BLaER1 treated with 17β-estradiol and CSF1 and Interleukin-3, amounts not matched to agents 10 nM and 100 nM (cell line): ENCODE data around the gene IL3RA.
"Not testable (repeated sequence)": the region's sequence is repeated elsewhere in the genome, so short reads cannot be mapped to it uniquely, and the experiment has no call there.

ENCODE experiments used
- H3K27ac ChIP-seq, 11 experiments: shearing (Covaris generic); formaldehyde crosslinking; 2 replicates each; pipeline ENCODE4 v1.8.1; 2022
- H3K27me3 ChIP-seq, 11 experiments: shearing (Covaris generic); formaldehyde crosslinking; 2 replicates each; pipeline ENCODE4 v1.8.1; 2022
- H3K36me3 ChIP-seq, 11 experiments: shearing (Covaris generic); formaldehyde crosslinking; 2 replicates each; pipeline ENCODE4 v1.8.1; 2022
- H3K4me1 ChIP-seq, 10 experiments: shearing (Covaris generic); formaldehyde crosslinking; 2 replicates each; pipeline ENCODE4 v1.8.1; 2022
- H3K4me2 ChIP-seq, 11 experiments: shearing (Covaris generic); formaldehyde crosslinking; 2 replicates each; pipeline ENCODE4 v1.8.1; 2022
- H3K4me3 ChIP-seq, 10 experiments: shearing (Covaris generic); formaldehyde crosslinking; 2 replicates each; pipeline ENCODE4 v1.8.1; 2022
- H3K9ac ChIP-seq, 11 experiments: shearing (Covaris generic); formaldehyde crosslinking; 2 replicates each; pipeline ENCODE4 v1.8.1; 2022
- H3K9me3 ChIP-seq, 11 experiments: shearing (Covaris generic); formaldehyde crosslinking; replicated peaks in 1 of 11; 2 replicates each; pipeline ENCODE4 v1.8.1; 2022
- H4K20me1 ChIP-seq, 11 experiments: shearing (Covaris generic); formaldehyde crosslinking; 2 replicates each; pipeline ENCODE4 v1.8.1; 2022
- Cebpa-rat ChIP-seq, 11 experiments: shearing (Covaris generic); IDR thresholded peaks; 2 replicates each; pipeline ENCODE4 v1.8.1; 2022

Gene IL3RA

GRCh38 chrX:1336331-1336943, at the start of gene IL3RA:
Gene IL3RA (plus strand): TSS chrX:1336785. CDS start chrX:1341766, 4,981 bp downstream.
- H3K4me3 ChIP-seq: peak within 1 kb of the TSS; percentile 59 to 82 (median 76)
- H3K4me2 ChIP-seq: peak within 1 kb of the TSS; percentile 70 to 90 (median 82)
- H4K20me1 ChIP-seq: peaks cover 0 to 31% (median 14%) of the 10 kb centered on the region in 11 experiments; a peak in 15 of 22 replicates
- peaks cover 2 to 43% (median 37%) of the 10 kb centered on the region in 11 experiments; a peak in 21 of 22 replicates for H3K36me3 ChIP-seq
- TF ChIP-seq Cebpa-rat (IDR thresholded peaks at IDR 0.05): peak; percentile 75 to 95 (median 93)
- H3K27me3 ChIP-seq: no peaks in the 10 kb centered on the region
- H3K9me3 ChIP-seq: peaks cover 11 to 52% (median 16%) of the 10 kb centered on the region in 11 experiments
- peaks cover 45 to 69% (median 63%) of the 10 kb centered on the region in 10 experiments for H3K4me1 ChIP-seq
- peak within 1 kb of the TSS; percentile 84 to 96 (median 93) for H3K27ac ChIP-seq
- H3K9ac ChIP-seq: peak within 1 kb of the TSS; percentile 85 to 93 (median 88)

GRCh38 chrX:1289535-1289934, 47.0 kb upstream of the IL3RA start:
- Histone ChIP-seq H3K9ac (no peak overlapping the region), H3K4me2 (no peak overlapping the region), H3K4me1 (peaks cover 14 to 41% (median 36%) of the 10 kb centered on the region in 10 experiments), H3K9me3 (peaks cover 0 to 6% (median 2%) of the 10 kb centered on the region in 11 experiments; a peak in 8 of 22 replicates), H3K27me3 (no peaks in the 10 kb centered on the region), H3K36me3 (peaks cover 0 to 17% (median 0%) of the 10 kb centered on the region in 11 experiments; a peak in 3 of 22 replicates), H4K20me1 (no peaks in the 10 kb centered on the region; a peak in 1 of 22 replicates), H3K27ac (no peak overlapping the region), H3K4me3 (no peak overlapping the region)
- no peak for TF ChIP-seq Cebpa-rat (IDR thresholded peaks at IDR 0.05)

GRCh38 chrX:1291110-1291740, 45.4 kb upstream of the IL3RA start:
- peak overlapping the region; percentile 82 to 97 (median 89) for H3K4me2 ChIP-seq
- no peak overlapping the region for H3K4me3 ChIP-seq
- no peaks in the 10 kb centered on the region; a peak in 1 of 22 replicates for H4K20me1 ChIP-seq
- TF ChIP-seq Cebpa-rat (IDR thresholded peaks at IDR 0.05): no peak
- H3K36me3 ChIP-seq: peaks cover 0 to 31% (median 0%) of the 10 kb centered on the region in 11 experiments; a peak in 3 of 22 replicates
- H3K9ac ChIP-seq: no peak overlapping the region
- H3K9me3 ChIP-seq: peaks cover 9 to 23% (median 18%) of the 10 kb centered on the region in 11 experiments
- H3K4me1 ChIP-seq: peaks cover 14 to 41% (median 36%) of the 10 kb centered on the region in 10 experiments
- no peaks in the 10 kb centered on the region for H3K27me3 ChIP-seq
- H3K27ac ChIP-seq: no peak overlapping the region

GRCh38 chrX:1292575-1293290, 43.9 kb upstream of the IL3RA start:
- H3K9ac ChIP-seq: peak overlapping the region; percentile 39 to 76 (median 70)
- peaks cover 14 to 36% (median 32%) of the 10 kb centered on the region in 10 experiments for H3K4me1 ChIP-seq
- H3K4me3 ChIP-seq: peak overlapping the region; percentile 7 to 49 (median 36); a peak in 16 of 20 replicates
- peak overlapping the region; percentile 82 to 97 (median 89) for H3K4me2 ChIP-seq
- H3K27ac ChIP-seq: peak overlapping the region in 9 of 11 experiments; percentile 63 to 83 (median 76); a peak in 18 of 22 replicates
- peaks cover 0 to 35% (median 0%) of the 10 kb centered on the region in 11 experiments; a peak in 3 of 22 replicates for H3K36me3 ChIP-seq
- H3K9me3 ChIP-seq: peaks cover 15 to 31% (median 24%) of the 10 kb centered on the region in 11 experiments
- no peaks in the 10 kb centered on the region; a peak in 1 of 22 replicates for H4K20me1 ChIP-seq
- TF ChIP-seq Cebpa-rat (IDR thresholded peaks at IDR 0.05): no peak
- no peaks in the 10 kb centered on the region for H3K27me3 ChIP-seq

GRCh38 chrX:1294301-1295067, 42.1 kb upstream of the IL3RA start:
- H3K4me3 ChIP-seq: no peak overlapping the region
- H3K36me3 ChIP-seq: peaks cover 0 to 34% (median 0%) of the 10 kb centered on the region in 11 experiments; a peak in 4 of 22 replicates
- H3K9me3 ChIP-seq: peaks cover 25 to 42% (median 33%) of the 10 kb centered on the region in 11 experiments
- H3K27ac ChIP-seq: no peak overlapping the region
- no peaks in the 10 kb centered on the region for H3K27me3 ChIP-seq
- no peak for TF ChIP-seq Cebpa-rat (IDR thresholded peaks at IDR 0.05)
- no peaks in the 10 kb centered on the region for H4K20me1 ChIP-seq
- H3K9ac ChIP-seq: no peak overlapping the region
- peaks cover 14 to 36% (median 32%) of the 10 kb centered on the region in 10 experiments for H3K4me1 ChIP-seq
- no peak overlapping the region for H3K4me2 ChIP-seq

GRCh38 chrX:1295550-1295949, 41.0 kb upstream of the IL3RA start:
- Histone ChIP-seq H4K20me1 (no peaks in the 10 kb centered on the region), H3K4me1 (peaks cover 14 to 32% (median 30%) of the 10 kb centered on the region in 10 experiments), H3K27ac (no peak overlapping the region), H3K4me3 (no peak overlapping the region), H3K27me3 (no peaks in the 10 kb centered on the region), H3K9ac (no peak overlapping the region), H3K9me3 (peaks cover 33 to 53% (median 42%) of the 10 kb centered on the region in 11 experiments), H3K36me3 (peaks cover 0 to 38% (median 0%) of the 10 kb centered on the region in 11 experiments; a peak in 5 of 22 replicates), H3K4me2 (no peak overlapping the region)
- no peak for TF ChIP-seq Cebpa-rat (IDR thresholded peaks at IDR 0.05)

GRCh38 chrX:1297591-1297990, 39.0 kb upstream of the IL3RA start:
- Histone ChIP-seq H3K4me1 (peaks cover 3 to 14% (median 12%) of the 10 kb centered on the region in 10 experiments; a peak in 18 of 20 replicates), H3K9me3 (peaks cover 33 to 56% (median 42%) of the 10 kb centered on the region in 11 experiments), H3K36me3 (peaks cover 0 to 36% (median 0%) of the 10 kb centered on the region in 11 experiments; a peak in 5 of 22 replicates)
- not testable (repeated sequence) for H3K9ac ChIP-seq, H3K4me3 ChIP-seq, H3K27me3 ChIP-seq, H3K4me2 ChIP-seq, H4K20me1 ChIP-seq, H3K27ac ChIP-seq

- H3K27me3 ChIP-seq: no peaks in the 10 kb centered on the region
- H3K9ac ChIP-seq: no peak overlapping the region
- H3K4me3 ChIP-seq: no peak overlapping the region
Measured at GRCh38 chrX:1300449-1300848, 36.1 kb upstream of the IL3RA start.

More at GRCh38 chrX:1300449-1300848, 36.1 kb upstream of the IL3RA start:
- no peak overlapping the region for H3K27ac ChIP-seq
- H3K36me3 ChIP-seq: peaks cover 0 to 31% (median 0%) of the 10 kb centered on the region in 11 experiments; a peak in 5 of 22 replicates
- H3K4me2 ChIP-seq: no peak overlapping the region
- no peaks in the 10 kb centered on the region for H3K4me1 ChIP-seq
- peaks cover 32 to 43% (median 37%) of the 10 kb centered on the region in 11 experiments for H3K9me3 ChIP-seq
- no peak for TF ChIP-seq Cebpa-rat (IDR thresholded peaks at IDR 0.05)
- H4K20me1 ChIP-seq: no peaks in the 10 kb centered on the region
